ENCODE results near the gene DDX39A.
"Not testable (repeated sequence)": the region's sequence is repeated elsewhere in the genome, so short reads cannot be mapped to it uniquely, and the experiment has no call there.

DDX39A gene

DNA sequence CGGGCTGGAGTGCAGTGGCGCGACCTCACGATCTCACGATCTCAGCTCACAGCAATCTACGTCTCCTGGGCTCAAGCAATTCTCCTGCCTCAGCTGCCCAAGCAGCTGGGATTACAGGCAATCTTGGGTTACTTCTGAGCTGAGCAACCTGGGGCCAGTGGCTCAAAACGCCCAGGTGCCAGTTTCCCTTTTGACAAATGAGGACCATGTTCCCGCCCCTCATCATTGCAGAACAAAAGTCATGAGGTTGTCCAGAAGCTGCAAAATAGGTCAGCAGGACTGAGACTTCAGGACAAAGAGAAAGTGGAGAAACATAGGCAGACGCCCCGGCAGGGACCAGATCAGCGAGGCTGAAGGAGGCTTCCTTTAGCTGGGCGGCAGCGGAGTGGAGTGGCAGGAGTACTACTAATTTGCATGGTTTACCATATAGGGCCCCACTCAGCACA, 41.2 kb downstream of the DDX39A start:
- Histone ChIP-seq H3K27ac (no peak overlapping the region), H3K27me3 (ENCODE audit: insufficient read depth, low read depth, severe bottlenecking) (no peaks in the 10 kb centered on the region), H3K4me3 (ENCODE audit: low read depth, low read length) (no peak overlapping the region), H3K9me3 (ENCODE audit: severe bottlenecking) (no peaks in the 10 kb centered on the region), H3K36me3 (no peaks in the 10 kb centered on the region)
- TF ChIP-seq, protein P1, sequence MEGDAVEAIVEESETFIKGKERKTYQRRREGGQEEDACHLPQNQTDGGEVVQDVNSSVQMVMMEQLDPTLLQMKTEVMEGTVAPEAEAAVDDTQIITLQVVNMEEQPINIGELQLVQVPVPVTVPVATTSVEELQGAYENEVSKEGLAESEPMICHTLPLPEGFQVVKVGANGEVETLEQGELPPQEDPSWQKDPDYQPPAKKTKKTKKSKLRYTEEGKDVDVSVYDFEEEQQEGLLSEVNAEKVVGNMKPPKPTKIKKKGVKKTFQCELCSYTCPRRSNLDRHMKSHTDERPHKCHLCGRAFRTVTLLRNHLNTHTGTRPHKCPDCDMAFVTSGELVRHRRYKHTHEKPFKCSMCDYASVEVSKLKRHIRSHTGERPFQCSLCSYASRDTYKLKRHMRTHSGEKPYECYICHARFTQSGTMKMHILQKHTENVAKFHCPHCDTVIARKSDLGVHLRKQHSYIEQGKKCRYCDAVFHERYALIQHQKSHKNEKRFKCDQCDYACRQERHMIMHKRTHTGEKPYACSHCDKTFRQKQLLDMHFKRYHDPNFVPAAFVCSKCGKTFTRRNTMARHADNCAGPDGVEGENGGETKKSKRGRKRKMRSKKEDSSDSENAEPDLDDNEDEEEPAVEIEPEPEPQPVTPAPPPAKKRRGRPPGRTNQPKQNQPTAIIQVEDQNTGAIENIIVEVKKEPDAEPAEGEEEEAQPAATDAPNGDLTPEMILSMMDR (IDR thresholded peaks at IDR 0.05; ENCODE audit: low read depth, low read length), result no peak
- no peak for DNase-seq

DNA sequence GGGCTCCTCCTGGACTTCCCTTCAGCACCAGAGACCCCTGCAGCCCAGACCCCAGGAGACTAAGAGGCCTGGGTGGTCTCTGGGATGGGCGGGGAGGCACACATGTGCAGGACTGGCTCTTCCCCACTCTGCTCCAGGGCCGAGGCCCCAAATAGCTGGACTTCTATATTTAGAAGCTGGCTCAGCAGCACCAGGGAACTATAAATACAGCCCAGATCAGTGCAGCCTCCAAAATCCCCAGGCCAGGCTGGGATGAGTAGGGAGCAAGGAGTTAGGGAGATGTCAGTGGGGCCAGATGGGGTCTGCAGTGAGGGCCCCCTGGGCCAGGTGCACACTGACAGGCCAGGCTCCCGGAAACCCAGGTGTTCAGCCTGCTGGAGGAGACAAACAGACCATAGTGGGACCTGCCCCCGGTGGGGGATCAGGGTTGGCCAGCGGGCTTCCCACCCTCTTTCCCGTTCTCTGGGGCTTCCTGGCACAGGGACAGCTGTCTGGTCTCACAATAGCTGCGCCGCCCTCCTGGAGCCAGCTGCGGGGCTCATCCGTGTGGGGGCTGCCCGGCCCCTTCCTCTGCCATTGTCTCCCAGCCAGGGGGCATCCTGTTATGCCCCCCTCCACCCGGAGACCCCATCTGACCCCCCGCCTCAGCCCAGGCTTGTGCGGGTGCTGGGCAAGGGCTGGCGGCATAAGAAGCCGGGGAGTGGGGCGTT, 43.4 kb downstream of the DDX39A start:
- Histone ChIP-seq H3K4me3 (ENCODE audit: low read depth, low read length) (no peak overlapping the region), H3K9me3 (ENCODE audit: severe bottlenecking) (no peaks in the 10 kb centered on the region), H3K27ac (no peak overlapping the region), H3K27me3 (ENCODE audit: insufficient read depth, low read depth, severe bottlenecking) (no peaks in the 10 kb centered on the region), H3K36me3 (no peaks in the 10 kb centered on the region)
- TF ChIP-seq, protein P1 (IDR thresholded peaks at IDR 0.05; ENCODE audit: low read depth, low read length), result no peak
- DNase-seq, result no peak

DNA sequence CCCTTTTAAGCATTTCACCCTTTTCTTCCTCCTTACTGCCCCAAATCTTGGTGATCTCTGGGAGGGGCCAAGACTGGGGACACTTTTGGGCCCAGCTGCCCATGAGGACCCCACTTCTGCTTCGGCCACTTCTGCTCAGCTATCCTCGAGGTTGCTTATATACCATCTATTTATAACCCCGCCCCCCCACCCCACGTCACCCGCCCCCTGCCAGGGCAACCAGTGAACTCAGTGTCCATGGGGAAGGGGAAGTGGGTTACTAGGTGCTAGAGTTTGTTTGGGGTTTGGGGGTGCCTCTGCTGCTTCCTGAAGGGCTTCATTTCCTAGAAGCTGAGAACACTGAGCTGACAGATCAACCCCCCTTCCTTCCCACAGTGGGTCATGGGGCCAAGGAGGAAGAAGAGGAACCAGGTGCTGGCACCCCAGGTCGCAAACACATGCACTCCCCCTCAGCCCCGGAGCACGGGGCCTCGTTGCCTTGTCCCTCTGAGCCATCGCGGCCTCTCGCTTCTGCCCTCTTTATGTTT, 44.0 kb downstream of the DDX39A start:
- no peak overlapping the region for H3K4me3 ChIP-seq (ENCODE audit: low read depth, low read length)
- no peaks in the 10 kb centered on the region for H3K9me3 ChIP-seq (ENCODE audit: severe bottlenecking)
- H3K36me3 ChIP-seq, result no peaks in the 10 kb centered on the region
- TF ChIP-seq, protein P1 (IDR thresholded peaks at IDR 0.05; ENCODE audit: low read depth, low read length), result no peak
- no peak overlapping the region for H3K27ac ChIP-seq
- no peak for DNase-seq
- no peaks in the 10 kb centered on the region for H3K27me3 ChIP-seq (ENCODE audit: insufficient read depth, low read depth, severe bottlenecking)

DNA sequence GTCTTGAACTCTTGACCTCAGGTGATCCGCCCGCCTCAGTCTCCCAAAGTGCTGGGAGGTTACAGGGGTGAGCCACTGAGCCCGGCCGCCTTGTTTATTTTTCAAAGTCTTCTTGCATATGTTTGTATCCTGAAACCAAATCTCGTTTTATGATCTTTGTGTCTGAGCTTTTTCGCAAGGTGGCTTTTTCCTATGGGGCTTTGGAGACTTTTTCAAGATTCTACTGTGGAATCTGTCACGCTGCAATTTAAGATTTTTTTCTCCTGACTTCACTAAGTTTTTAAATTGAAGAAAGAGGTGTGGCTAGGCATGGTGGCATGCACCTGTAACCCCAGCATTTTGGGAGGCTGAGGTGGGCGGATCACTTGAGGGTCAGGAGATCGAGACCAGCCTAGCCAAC, 44.8 kb downstream of the DDX39A start:
- DNase-seq; H3K9me3 ChIP-seq (ENCODE audit: severe bottlenecking); H3K36me3 ChIP-seq; H3K27me3 ChIP-seq (ENCODE audit: insufficient read depth, low read depth, severe bottlenecking); H3K4me3 ChIP-seq (ENCODE audit: low read depth, low read length); H3K27ac ChIP-seq: not testable (repeated sequence)

DNA sequence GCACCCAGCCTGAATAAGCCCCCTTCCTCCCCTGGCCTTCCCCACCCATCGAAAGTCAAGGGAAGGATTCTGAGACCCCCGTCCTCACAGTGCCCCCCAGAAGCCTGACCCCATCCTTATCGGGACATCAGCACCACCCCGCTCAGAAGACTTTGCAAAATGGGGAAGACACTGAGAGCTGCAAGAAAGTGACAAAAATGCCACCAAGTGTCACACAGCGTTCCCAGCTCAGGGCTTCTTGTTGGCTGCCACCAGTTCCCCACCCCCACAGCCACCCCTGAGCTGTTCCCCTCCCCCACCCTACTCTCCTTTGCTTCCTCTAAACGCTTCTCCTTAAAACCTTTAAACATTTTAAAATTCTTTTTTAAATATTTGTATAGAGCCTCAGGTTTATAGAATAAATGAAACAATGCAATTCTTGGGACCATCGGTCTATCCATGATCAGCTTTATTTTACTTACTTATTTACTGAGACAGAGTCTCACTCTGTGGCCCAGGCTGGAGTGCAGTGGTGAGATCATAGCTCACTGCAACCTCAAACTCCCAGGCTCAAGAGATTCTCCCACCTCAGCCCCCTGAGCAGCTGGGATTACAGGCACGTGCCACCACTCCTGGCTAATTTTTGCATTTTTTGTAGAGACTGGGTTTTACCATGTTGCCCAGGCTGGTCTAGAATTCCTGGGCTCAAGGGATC, 46.6 kb downstream of the DDX39A start:
- not testable (repeated sequence) for H3K27me3 ChIP-seq (ENCODE audit: insufficient read depth, low read depth, severe bottlenecking); DNase-seq; H3K27ac ChIP-seq

DNA sequence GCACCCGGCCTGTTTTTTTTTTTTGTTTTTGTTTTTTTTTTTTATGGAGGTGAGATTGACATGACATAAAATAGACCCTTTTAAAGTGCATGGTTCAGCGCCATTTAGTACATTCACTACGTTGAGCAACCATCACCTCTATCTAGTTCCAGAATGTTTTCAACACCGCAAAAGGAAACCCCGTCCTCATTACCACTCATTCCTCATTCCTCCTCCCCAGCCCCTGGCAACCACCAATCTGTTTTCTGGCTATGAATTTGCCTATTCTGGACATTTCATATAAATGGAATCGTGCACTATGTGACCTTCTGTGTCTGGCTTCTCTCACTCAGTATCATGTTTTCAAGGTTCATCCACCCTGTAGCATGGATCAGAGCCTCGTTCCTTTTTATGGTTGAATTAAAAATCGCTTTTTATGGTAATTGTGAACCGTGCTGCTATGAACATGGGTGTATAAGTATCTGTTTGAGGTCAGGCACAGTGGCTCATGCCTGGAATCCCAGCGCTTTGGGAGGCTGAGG, 47.8 kb downstream of the DDX39A start:
- DNase-seq, result no peak
- no peaks in the 10 kb centered on the region for H3K27me3 ChIP-seq (ENCODE audit: insufficient read depth, low read depth, severe bottlenecking)
- no peaks in the 10 kb centered on the region for H3K9me3 ChIP-seq (ENCODE audit: severe bottlenecking)
- no peak overlapping the region for H3K27ac ChIP-seq
- H3K36me3 ChIP-seq, result no peaks in the 10 kb centered on the region
- TF ChIP-seq, protein P1 (IDR thresholded peaks at IDR 0.05; ENCODE audit: low read depth, low read length), result no peak
- H3K4me3 ChIP-seq (ENCODE audit: low read depth, low read length), result no peak overlapping the region

More for the DNA sequence above, 46.6 kb downstream of the DDX39A start:
- not testable (repeated sequence) for H3K4me3 ChIP-seq (ENCODE audit: low read depth, low read length); H3K36me3 ChIP-seq; H3K9me3 ChIP-seq (ENCODE audit: severe bottlenecking)

Data from WERI-Rb-1 (cell line).